ENCODE results near the gene CLIC4.
"Not testable (repeated sequence)": the region's sequence is repeated elsewhere in the genome, so short reads cannot be mapped to it uniquely, and the experiment has no call there.

CLIC4 gene

DNA sequence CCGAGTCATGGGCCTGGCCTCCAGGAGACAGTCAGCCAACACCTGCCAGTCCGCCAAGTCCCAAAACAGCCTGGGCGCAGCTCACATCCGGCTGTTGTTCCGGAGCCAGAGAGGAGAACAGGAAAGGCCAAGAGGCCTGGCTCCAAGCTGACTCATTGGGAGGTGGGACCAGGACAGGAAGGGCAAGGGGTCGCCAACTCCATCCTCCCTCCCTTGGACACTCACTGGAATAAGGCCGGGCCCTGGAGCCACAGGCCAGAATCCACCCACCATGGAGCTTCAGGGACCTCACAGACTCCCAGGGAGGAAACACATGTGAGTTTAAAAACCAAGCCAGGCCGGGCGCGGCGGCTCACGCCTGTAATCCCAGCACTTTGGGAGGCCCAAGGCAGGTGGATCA is 25.1 kb upstream of the CLIC4 start:
- DNase-seq: no peak

DNA sequence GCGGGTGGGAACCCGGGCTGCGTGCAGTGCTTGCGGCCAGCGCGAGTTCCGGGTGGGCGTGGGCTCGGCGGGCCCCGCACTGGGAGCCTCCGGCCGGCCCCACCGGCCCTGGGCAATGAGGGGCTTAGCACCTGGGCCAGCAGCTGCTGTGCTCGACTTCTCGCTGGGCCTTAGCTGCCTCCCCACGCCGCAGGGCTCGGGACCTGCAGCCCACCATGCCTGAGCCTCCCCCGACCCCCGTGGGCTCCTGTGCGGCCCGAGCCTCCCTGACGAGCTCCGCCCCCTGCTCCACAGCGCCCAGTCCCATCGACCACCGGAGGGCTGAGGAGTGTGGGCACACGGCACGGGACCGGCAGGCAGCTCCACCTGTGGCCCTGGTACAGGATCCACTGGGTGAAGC is 23.7 kb upstream of the CLIC4 start:
- DNase-seq: no peak

- DNase-seq: not testable (repeated sequence)
Observed at GRCh38 chr1:24722073-24723035, 22.9 kb upstream of the CLIC4 start.

DNA sequence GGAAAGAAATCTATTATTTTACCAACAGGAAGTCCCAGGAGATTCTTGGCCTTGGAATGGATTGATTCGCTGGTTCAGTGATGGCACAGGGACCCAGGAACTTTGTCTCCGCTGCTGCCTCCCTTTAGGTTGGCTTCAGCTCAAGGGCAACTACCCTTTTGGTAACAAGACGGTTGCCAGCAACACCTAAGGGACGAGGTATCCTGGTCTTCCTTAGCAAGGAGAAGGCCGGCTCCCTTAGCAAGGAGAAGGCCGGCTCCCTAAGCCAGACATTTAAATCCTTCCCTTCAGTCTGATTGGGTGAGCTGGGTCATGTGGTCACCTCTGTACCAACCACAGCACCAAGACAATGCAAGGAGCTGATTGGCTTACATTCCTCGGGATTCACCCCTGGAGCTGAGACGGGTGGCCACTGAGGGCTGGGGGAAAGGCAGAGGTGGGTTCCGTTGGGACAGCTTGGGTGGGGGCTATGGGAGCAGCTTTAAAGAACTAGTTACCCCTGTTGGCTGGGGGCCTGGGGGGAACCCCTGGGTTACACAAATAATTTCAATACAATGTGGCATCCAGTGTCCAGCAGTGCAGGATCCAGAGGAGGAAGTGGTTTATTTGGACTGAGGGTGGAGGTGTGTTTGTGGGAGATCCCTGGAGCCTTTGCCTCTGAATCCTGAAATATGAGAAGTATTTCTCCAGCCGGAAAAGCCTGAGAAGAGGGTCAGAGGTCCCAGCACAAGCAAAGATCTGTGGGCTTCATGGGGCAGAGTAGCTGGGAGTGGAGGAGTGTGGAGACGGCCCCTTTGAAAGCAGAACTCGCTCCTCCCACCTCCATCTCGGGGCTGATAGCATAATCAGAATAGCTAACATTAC is 20.7 kb upstream of the CLIC4 start:
- DNase-seq: peak; percentile 57

DNA sequence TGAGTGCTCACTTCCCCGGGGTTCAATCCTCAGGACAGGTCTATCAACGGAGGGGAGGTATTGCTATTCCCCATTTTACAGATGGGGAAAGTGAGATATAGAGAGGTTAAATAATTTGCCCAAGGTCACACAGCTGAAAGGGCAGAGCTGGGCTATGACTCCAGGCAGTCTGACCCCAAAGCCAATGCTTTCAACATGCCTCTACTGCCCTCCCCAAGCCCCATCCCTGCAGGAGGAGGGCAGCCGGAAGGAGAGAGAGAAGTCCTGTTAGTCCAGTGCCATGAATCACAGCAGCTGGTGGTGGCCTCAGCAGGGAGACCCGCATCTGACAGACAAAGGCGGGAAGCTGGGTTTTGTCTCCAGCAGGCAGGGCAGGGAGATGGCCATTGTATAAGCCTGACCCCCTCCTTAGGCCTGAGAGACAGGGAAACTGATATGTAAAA is 20.0 kb upstream of the CLIC4 start:
- DNase-seq: no peak

GRCh38 chr1:24726741-24727140 is 18.5 kb upstream of the CLIC4 start:
- DNase-seq: no peak

DNA sequence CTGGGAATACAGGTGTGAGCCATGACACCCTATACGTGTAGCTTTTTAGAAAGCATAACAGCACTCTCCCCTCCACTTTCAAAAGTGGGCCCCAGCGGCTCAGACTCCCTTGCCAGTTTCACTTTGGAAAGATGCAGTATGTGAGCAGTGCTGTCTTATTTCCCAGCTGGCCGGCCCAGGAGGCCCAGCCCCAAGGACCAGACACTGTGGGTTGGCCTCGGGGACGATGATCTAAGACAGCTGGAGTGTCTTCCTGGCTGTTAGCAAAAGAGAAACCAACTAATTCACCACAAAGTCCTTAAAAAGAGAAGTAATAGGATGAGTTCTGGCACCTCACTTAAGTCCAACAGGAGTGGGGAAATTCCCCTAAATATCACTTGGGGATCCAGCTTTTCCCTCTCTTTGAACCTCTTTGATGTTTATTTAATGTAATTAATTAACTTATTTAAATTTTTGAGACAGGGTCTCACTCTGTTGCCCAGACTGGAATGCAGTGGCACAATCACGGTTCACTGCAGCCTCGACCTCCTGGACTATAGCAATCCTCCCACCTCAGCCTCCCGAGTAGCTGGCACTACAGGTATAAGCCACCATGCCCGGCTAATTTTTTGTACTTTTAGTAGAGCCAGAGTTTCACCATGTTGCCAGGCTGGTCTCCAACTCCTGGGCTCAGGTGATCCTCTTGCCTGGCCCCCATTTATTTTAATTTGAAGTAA is 17.6 kb upstream of the CLIC4 start:
- DNase-seq: no peak

DNA sequence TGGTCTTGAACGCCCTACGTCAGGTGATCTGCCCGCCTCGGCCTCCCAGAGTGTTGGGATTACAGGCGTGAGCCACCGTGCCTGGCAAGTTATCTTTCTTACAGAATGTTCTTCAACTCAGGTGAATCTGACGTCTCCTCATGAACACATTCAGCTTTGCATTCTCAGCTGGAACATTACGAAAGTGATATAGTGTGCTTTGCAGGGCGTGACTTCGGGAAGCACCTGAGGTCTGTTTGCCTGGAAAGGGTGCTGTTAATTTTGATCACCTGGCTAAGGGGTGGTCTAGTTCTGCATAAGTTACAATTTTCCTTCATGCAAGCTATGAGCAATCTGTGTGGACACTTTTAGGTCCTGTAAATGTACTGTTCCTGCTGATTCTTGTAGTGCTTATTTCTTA is 16.3 kb upstream of the CLIC4 start:
- DNase-seq: no peak

- no peak for DNase-seq
Observed at GRCh38 chr1:24732186-24732885, 12.9 kb upstream of the CLIC4 start.

- DNase-seq: not testable (repeated sequence)
Observed at GRCh38 chr1:24733342-24733741, 11.9 kb upstream of the CLIC4 start.

DNA sequence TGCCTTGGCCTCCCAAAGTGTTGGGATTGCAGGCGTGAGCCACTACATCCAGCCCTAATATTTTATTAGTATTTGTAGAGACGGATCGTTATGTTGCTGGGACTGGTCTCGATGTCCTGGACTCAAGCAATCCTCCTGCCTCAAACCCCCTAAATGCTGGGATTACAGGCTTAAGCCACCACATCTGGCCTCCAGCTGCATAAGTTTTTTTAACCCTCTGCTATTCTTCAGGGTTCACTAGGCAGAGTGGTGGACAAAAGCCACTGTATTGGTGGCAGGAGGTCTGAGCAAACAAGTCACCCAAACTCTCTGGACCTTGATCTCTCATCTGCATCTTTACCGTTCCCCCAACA is 10.1 kb upstream of the CLIC4 start:
- DNase-seq: no peak

- DNase-seq: no peak
Observed at GRCh38 chr1:24735509-24736375, 9.5 kb upstream of the CLIC4 start.

DNA sequence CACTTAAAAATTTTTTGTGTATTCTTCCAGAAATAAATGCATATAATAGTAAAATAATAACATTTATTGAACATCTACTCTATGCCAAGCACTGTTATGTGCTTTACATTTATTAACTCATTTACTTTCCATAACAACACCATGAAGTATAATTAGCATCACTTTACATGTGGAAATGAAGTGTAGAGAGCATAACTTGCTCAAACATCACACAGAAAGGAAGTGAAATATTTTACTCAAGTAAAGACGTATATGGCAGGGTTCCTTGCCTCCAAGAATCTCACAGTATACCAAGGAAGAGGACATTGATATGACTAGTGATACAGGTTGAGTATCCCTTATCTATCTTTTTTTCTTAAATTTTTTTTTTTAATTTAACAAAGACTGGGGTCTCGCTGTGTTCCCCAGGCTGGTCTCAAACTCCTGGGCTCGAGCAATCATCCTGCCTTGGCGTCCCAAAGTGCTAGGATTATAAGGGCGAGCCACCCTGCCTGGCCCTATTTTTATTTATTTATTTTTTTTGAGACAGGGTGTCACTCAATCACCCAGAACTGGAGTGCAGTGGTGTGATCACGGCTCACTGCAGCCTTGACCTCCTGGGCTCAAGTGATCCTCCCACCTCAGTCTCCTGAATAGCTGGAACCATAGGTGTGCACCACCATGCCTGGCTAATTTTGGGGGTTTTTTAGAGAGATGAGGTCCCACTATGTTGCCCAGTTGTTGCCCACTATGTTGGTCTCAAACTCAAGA is 7.7 kb upstream of the CLIC4 start:
- DNase-seq: no peak

DNA sequence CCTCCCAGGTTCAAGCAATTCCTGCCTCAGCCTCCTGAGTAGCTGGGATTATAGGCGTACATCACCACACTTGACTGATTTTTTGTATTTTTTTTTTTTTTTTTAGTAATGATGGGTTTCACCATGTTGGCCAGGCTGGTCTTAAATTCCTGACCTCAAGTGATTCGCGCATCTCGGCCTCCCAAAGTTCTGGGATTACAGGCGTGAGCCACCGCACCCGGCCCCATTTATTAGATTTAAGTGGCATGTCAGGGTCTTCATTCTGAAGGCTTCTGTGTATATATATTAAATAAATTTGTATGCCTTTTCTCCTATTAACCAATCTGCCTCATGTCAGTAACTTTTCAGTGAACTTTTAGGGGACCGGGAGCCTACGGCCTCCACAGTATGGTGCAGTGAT is 6.0 kb upstream of the CLIC4 start:
- DNase-seq: no peak

GRCh38 chr1:24742090-24742938 is 2.9 kb upstream of the CLIC4 start:
- no peak for DNase-seq

DNA sequence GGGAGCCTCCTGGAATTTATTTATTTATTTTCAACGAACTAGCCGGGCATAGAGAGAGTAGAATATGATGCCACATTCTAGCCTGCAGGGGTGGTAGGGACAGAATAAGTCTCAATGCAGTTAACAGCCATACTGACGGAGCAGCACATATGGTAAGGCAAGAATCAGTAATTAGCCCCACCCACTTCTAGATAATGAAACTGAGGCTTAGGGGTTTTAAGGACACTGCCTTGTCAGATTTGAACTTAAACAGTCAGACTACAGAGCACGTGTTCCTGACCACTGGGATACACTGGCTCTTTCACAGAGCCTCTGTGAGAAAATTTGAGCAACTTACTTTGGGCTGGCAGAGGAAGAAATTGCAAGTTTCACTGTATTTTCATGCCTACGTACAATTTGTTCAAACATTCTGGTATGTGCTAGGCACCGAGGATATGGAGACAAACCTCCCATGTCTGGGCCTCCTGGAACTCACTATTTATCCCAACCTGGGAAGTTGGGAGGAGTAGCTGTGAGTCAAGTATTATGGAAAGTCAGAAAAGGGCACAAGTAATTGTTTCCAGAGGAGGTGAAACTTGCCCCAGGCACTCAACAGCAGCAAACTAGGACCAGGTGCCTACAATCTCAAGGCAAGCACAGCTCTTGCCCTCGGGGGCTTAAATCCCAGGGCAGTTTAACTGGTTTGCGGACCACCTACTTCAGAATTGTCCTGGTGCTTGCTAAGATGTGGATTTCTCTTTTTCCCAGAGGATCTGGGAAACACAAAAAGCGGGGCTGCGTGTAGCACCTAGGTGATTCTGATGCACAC is 1.6 kb upstream of the CLIC4 start:
- DNase-seq: no peak

DNA sequence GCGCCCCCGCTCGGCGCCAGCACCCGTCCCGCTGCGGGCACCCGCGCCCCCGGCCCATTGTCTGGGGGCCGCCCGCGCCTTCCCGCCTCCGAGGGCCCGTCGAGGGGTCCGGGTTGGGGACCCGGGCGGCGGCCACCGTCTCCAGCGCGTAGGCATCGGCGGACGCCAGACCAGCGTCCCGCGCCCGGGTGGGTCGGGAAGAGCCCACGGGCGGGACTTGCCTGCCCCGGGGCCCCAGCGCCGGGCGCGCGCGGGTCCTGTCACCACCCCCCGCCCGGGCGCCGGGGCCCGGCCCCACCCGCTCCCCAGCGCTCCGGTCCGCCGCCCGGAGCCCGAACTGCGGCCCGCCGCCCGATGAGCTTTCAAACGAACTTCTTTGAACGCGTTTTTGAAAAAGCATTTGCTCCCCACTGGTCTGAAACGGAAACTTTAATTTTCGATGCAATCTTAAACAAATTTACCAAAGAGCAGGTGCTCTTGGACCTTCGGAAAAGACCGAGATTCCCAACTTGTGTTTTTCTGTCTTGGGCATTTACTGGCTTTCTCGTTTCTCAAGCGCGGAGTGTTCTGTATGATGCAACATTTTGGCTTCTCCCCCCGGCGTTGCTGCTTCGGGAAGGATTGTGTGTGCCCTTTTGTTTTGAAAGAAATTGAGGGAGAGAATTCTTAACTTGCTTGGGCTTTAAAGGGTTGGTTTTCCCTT is 615 bp downstream of the CLIC4 start:
- peak; percentile 68 for DNase-seq
